DND-41 (cell line): ENCODE results near the gene RBSN.

Source experiments
- CTCF ChIP-seq: IDR thresholded peaks from 2 replicates; pipeline ENCODE4 v1.5.1; 2012; ENCODE audit warnings: borderline replicate concordance, low read length, moderate library complexity, mild to moderate bottlenecking; ENCODE audit not compliant: poor library complexity, severe bottlenecking; ENCODE audit errors: extremely low read depth
- EZH2 ChIP-seq: IDR thresholded peaks from 3 replicates; pipeline ENCODE4 v1.6.1; 2012; ENCODE audit warnings: borderline replicate concordance, low read depth, mild to moderate bottlenecking, moderate library complexity, low read length, inconsistent platforms; ENCODE audit not compliant: severe bottlenecking

GRCh38 chr3:15065550-15066007 is 33.4 kb downstream of the RBSN start:
- TF ChIP-seq CTCF (no peak), EZH2 (no peak)
